ENCODE data around the gene ASXL2.

The ASXL2 gene

GRCh38 chr2:25797620-25798488 lies 80.4 kb downstream of the ASXL2 start:
- no peak for DNase-seq

DNA sequence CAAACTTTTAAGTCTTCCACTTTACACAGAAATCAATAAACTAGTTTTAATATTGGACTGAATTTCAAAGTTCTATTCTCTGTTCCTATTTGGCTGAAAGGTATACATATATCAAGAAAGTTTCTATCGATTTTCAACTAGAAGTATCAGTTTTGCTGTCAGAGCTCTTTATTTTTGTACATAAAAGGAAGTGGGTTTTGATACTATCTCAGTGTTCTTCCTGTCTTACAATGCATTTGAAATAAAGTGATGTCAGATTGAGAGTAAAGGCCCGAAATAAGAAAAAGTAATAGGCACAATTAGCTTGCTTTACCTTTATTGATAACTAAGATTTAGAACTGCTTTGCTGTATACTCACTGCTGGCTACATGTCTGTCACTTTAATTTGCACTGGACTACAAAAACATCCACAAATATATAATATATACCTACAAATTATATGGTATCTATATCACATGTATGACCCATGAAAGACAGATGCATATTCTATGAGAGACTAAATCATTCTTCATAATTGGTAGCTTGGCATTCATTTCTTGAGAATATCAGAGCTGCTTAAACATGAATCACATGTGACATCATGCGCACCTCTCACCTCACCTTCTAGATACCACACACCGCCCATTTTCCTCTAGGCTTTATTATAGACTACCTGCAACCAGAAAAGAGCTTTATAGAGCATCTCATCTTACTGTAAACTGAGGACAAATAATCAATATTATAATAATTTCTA lies 83.6 kb downstream of the ASXL2 start:
- DNase-seq: no peak

DNA sequence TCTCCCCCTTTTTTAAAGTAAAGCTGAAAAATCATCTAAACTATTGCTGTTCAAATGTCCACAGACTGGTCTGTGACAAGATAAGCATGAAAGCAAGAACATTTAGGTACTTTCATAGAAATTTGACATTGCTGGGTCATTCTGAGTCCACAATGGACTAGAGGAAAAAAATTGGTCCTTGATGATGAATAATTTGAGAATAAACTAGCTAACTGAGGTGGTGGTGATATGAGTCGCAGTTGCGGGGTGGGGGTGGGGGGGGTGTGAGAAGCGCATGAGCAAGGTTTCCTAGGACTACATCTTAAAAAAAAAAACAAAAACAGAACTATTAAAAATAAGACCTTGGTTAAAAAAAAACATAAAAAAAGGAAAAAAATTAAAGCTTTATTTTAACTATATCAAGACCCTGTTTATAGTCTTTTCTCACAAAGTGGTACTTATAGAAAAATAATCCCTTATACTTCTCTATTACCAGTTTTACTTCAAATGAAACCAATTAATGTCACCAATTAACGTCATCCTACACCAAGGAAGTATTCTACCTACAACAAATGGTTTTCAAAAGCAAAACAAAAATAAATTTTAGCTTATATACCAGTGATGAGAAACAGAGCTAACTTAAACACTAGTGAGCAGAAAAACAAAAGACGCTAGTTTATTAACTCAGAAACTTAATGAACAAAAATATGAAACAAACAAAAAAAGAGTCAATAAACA lies 88.1 kb downstream of the ASXL2 start:
- no peak for DNase-seq

DNA sequence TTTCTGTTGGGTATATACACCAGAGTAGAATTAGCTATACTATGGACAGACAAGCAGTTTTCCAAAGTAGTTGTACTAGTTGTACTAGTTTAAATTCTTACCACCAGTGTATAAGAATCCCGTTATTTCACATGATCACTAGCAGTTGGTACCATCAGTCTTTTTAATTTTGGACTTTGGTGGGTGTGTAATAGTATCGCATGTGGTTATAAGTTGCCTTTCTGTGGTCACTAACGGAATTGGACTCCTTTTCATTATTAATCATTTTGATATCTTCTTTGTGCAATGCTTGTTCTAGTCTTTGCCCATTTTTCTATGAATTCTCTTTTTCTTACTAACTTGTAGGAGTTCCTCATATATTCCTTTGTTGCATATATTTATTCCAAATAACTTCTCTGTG lies 89.8 kb downstream of the ASXL2 start:
- DNase-seq: no peak

- DNase-seq: no peak
These were observed 91.3 kb downstream of the ASXL2 start for GRCh38 chr2:25787020-25787419.

DNA sequence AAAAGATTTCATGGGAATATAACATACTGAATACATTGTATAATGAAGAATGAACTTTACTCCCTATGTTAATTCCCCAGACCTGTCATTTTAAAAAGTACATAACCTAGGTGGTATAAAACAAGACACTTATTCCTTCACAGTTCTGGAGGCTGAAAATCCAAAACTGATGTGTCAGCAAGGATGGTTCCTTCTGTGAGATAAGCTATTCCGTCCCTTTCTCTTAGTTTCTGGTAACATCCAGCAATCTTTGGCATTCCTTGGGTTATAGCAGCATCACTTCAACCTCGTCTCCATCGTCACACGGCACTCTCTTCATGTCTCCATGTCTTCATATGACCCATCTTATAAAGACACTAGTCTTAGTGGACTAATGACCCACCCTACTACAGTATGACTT lies 93.9 kb downstream of the ASXL2 start:
- no peak for DNase-seq

- no peak for DNase-seq
These were observed 101.2 kb downstream of the ASXL2 start for GRCh38 chr2:25777077-25777476.

DNA sequence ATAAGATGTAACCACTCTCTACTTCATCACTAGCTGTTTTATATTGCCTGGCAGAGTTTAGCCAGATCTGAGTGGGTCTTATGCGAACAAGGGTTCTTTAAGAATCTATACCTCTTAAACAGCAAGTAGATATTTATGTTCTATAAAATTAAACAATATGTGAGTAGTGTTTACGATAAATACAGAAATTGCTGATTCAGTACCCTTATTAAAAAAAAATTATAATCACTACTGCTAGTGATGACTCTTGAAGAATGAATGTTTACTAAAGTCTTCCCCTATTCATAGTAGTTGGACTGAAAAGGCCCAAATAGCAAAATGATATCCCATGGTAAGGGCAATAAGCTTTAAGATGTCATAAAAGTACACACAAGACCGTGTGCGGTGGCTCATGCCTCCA lies 106.2 kb downstream of the ASXL2 start:
- DNase-seq: no peak

DNA sequence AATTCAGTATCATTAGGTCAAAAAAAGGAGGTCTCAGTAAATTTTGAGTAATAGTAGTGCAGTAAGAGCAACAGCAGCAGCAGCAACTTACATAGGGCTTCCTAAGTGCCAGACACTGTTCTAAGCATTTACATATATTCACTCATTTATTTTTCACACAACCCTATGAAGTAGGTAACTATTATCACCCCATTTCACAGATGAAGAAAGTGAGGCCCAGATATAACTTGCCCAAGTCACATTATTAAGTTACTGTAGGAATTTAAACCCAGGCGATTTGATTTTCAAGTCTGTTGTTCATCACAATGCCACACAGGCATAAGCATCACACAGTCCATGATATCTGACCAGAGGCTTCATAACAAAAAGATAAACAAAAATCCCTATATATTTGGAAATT lies 114.7 kb downstream of the ASXL2 start:
- no peak for DNase-seq

DNA sequence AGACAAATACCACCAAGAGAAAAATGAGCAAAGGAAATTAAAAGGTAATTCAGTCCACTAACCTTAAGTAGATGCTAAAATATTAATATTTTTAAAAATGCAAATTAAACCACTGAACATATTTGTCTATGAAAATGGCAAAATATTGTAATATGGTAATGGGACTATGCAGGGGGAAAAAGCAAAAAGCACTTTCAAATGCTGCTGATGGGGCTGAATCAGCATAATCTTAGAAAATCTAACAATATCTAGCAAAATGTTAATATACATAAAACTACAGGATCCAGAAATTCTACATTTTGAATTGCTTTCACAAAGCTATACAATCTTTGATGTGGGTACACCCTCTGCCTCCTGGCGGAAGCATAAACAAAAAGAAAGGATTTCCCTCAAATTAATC lies 118.0 kb downstream of the ASXL2 start:
- DNase-seq: no peak

- DNase-seq: no peak
These were observed 119.9 kb downstream of the ASXL2 start for GRCh38 chr2:25758348-25758747.

DNA sequence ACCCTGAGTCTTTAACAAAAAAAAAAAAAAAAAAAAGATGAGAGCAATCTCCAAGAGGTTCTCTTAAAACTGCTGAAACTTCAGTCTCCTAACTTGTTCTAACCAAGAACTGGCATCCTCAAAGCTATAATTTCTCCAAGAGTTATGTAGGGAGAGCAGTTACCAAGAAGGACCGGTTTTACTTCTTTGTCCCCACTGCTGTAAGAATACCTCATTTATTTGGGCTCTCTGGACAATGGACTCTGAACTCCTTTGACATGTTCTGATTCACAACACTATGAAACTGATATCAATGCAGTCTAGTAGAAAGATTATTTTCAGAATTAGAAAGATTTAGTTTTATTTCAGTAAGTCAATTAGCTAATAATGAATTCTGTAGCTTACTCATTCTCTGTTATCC lies 120.4 kb downstream of the ASXL2 start:
- DNase-seq: no peak

- no peak for DNase-seq
These were observed 121.8 kb downstream of the ASXL2 start for GRCh38 chr2:25756536-25756935.

GRCh38 chr2:25749676-25750075 lies 128.6 kb downstream of the ASXL2 start:
- DNase-seq: no peak

- no peak for DNase-seq
These were observed 134.2 kb downstream of the ASXL2 start for GRCh38 chr2:25744055-25744454.

DNA sequence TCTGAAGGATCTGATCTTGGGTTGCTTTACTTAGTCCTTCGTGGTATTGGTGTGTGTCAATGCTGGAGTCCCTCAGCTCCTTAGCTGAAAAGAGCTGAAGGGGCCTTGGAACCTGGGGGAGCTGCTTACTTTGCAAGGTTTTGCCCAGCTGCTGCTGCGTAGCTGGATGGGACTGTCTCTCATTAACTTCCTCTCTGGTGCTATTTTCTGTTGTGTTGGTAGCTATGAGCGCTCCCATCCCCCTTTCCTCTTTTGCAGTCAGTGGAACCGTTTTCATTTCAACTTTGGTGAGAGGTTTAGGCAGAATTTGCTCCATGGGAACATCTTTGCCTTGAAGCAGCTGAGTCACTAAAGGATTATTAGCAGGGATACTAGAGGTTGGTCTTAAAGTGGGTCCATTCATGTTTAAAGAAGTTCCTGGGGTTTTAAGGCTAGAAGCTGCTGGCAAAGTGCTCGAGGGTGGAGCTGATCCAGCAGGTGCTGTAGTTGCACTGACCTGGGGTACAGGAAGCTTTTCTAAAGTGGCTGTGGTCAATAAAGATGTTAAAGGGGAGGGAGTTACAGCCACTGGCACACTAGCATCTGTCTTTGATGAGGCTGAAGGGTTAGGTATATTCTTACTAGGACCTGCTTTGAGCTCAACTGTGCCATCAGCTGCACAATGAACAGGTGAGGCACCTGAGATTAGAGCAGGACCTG lies 135.0 kb downstream of the ASXL2 start:
- no peak for DNase-seq

DNA sequence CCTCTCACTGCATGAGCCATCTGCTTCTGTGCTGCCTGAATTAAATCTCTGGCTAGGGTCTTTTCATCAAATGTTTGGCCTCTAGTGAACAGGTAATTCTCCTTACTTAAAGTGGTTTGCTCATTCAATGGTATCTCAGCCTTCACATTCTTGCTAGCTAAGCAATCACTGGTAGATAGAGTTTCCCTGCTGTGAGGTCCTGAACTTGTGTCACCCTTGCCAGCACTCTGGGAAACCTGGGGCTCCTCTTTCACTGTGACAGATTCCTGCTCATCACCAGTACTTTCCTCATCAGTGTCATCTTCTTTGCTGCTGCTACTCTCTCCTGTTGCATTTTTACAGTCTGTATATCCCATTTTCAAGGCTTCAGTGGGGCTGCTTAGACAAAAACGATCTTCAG lies 135.8 kb downstream of the ASXL2 start:
- DNase-seq: no peak

- peak; percentile 87 for DNase-seq
These were observed 137.4 kb downstream of the ASXL2 start for GRCh38 chr2:25740810-25741381.

DNA sequence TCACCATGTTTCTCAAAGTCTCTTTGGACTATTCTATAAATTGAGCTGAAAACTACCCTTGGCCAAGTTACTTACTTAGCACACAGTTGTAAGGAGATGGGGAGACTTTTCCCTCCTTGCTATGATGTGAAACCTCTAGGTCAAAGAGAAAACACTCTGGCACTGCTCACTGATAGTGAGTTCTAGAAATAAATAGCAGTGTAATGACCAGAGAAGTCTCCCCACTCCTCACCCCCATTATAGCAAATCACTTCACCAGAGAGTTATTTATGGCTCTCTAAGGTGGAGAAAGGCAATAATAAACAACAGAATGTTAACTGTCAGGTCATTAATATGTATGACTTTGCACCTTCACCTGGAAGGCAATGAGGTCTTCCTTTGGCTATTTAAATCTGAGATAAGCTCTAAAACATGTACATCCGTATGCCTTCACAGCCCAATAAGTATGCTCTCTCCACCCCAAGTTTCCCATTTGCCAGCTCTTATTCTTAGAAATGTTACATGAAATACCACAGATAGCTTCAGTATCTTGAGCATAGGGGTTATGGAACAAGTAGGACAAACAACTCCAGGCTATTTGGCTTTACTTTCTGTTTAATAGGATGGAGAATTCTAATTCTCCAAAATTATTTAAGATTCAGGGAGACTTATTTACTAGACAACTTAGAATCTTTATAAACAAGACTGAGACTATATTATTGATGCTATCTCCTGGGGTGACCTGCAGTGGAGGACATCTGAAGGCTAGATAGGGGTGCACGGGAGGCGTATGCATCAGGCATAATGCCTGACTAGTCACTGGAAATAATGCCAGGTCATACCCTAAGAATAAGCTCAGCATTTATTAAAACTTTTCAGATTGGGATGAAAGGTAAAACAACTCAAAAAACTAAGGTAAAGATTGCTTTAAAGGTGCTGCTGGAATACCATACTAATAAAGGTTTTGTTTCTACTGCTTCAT lies 139.6 kb downstream of the ASXL2 start:
- no peak for DNase-seq

DNA sequence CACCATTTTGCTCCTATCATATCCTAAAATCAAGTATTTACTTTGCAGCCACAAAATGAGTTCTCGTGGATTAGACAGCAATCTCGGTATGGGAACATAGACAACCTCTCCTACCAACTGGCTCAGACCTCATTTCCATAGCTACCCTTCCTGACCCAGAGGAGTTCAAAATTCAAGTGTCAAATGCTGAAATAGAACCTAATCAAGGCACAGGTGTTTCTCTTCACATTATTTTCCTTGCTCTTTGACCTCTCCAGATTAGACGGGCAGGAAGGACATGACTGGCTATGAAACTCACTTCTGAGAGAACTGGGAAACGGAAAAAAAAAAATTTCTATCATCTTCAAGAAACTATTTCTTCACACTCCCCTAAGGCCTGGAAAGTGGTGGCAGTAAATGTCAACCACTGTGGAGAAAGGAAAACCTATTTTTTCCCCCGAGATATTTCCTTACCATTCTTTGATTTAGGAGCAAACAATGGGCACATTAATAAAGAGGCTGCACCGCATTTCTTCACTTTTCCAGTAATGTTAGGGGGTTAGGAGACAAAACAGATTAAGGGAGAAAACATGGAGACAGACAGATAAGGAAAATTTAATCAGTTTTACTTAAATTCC lies 141.3 kb downstream of the ASXL2 start:
- DNase-seq: no peak

DNA sequence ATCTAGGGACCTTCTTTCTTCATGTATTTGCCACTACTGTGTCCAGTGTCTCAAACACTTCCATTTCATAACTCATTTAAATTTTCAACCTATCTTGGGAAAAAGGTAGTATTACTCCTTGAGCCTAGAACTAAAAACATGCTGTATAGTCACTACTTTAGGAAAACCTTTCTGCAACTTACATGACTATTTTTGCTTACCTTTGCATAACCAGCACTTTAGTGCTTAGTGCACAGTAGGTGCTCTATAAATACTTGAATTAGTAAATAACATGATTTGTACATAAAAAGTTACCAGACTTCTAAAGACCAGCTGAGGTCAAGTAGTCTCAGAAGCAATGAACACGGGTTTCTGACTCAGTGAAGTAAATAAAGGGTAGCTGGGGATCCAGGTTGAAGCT lies 142.5 kb downstream of the ASXL2 start:
- no peak for DNase-seq

Data from fibroblast of skin of right quadriceps (primary cell).